GM12891 (cell line): ENCODE results near the gene GMDS.

Experiments used
- DNase-seq: peaks from one replicate; pipeline ENCODE4 v3.0.0; 2011; ENCODE audit warnings: low spot score; ENCODE audit not compliant: insufficient read length
- FAIRE-seq: peaks from 2 replicates; lab custom pipeline; 2011; peaks lifted over from hg19 to GRCh38; lab: Jason Lieb, UNC
- PAX5 ChIP-seq: IDR thresholded peaks from 2 replicates; pipeline ENCODE4 v1.6.1; 2011; ENCODE audit warnings: low read length, moderate library complexity, mild to moderate bottlenecking; ENCODE audit not compliant: insufficient read depth, severe bottlenecking
- POLR2A ChIP-seq: IDR thresholded peaks from 2 replicates; pipeline ENCODE4 v1.6.1; 2011; ENCODE audit warnings: low read depth, low read length, control low read depth
- POLR2AphosphoS5 ChIP-seq: IDR thresholded peaks from 2 replicates; pipeline ENCODE4 v1.6.1; 2011; ENCODE audit warnings: low read depth, low read length, control low read depth
- POU2F2 ChIP-seq: IDR thresholded peaks from 2 replicates; pipeline ENCODE4 v1.6.1; 2011; ENCODE audit warnings: low read depth, mild to moderate bottlenecking, control low read depth, low read length, moderate library complexity
- SPI1 ChIP-seq: IDR thresholded peaks from 2 replicates; pipeline ENCODE4 v1.6.1; 2011; ENCODE audit warnings: low read depth, low read length, control low read depth
- TAF1 ChIP-seq: IDR thresholded peaks from 2 replicates; pipeline ENCODE4 v1.6.1; 2011; ENCODE audit warnings: low read depth, low read length, control low read depth

The GMDS gene

GRCh38 chr6:2263896-2264295 is 18.5 kb upstream of the GMDS start:
- FAIRE-seq (no peak), DNase-seq (no peak)
- TF ChIP-seq PAX5 (no peak), POLR2AphosphoS5 (no peak), TAF1 (no peak), POLR2A (no peak), SPI1 (no peak), POU2F2 (no peak)

DNA sequence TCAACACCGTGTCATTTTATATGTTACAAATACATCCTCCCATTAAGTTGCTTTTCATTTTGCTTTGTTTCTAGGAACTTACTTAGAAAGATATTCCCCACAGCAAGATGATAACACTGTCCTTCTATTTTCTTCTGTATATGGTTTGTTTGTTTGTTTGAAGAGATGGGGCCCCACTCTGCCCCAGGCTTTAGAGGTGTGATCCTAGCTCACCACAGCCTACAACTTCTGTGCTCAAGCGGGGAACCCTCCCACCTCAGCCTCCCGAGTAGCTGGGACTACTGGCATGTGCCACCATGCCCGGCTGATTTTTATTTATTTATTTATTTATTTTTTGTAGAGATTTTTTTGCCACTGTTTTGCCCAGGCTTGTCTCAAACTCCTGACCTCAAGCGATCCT is 14.2 kb upstream of the GMDS start:
- FAIRE-seq, result no peak
- no peak for TF ChIP-seq SPI1
- no peak for TF ChIP-seq POLR2AphosphoS5
- no peak for TF ChIP-seq PAX5
- TF ChIP-seq TAF1, result no peak
- no peak for TF ChIP-seq POLR2A
- no peak for TF ChIP-seq POU2F2

GRCh38 chr6:2259002-2259494 is 13.6 kb upstream of the GMDS start:
- no peak for TF ChIP-seq SPI1
- no peak for TF ChIP-seq POLR2A
- TF ChIP-seq POLR2AphosphoS5, result no peak
- TF ChIP-seq PAX5, result no peak
- TF ChIP-seq POU2F2, result no peak
- no peak for TF ChIP-seq TAF1
- DNase-seq (no peak), FAIRE-seq (no peak)

More for the DNA sequence above, 14.2 kb upstream of the GMDS start:
- no peak for DNase-seq

- DNase-seq (no peak), FAIRE-seq (no peak)
- TF ChIP-seq PAX5 (no peak), TAF1 (no peak), POU2F2 (no peak), POLR2AphosphoS5 (no peak), POLR2A (no peak), SPI1 (no peak)
Observed at GRCh38 chr6:2258112-2258511, 12.7 kb upstream of the GMDS start.

GRCh38 chr6:2257363-2257762 is 12.0 kb upstream of the GMDS start:
- TF ChIP-seq PAX5 (no peak), POLR2A (no peak), POLR2AphosphoS5 (no peak)
- no peak for FAIRE-seq
- no peak for DNase-seq

DNA sequence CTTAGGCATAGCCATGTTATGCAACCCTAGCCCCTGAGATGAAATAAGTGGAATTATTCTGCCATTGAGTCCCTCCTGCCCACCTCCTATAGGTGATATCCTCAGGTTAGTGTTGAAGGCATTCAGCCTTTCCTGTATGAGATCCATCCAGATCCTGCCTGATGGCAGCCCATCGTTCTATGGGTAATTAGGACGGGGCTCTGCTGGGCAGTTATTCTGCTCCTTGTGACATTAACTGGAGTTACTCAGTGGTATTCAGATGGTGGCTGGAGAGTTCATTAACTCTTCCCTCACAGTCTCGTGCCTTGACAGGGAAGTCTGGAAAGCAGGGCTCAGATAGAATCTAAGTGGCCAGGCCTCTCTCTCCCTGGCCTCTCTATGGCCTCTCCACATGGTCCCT is 9.3 kb upstream of the GMDS start:
- TF ChIP-seq POLR2AphosphoS5 (no peak), POLR2A (no peak), SPI1 (no peak), TAF1 (no peak), PAX5 (no peak), POU2F2 (no peak)
- FAIRE-seq (no peak), DNase-seq (no peak)

DNA sequence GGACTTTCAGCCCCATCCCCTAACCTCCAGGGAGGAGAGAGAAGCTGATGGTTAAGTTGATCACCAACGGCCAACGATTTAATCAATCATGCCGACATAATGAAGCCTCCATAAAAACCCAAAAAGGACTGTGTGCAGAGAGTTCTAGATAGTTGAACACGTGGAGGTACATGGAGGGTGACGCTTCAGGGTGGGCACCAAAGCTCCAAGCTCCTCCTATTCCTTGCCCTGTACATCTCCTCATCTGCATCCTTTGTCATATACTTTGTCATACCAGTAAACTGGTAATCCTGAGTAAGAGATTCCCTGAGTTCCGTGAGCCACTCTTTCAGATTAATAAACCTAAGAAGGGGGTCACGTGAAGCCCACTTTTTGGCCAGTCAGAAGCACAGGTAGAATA is 3.7 kb upstream of the GMDS start:
- DNase-seq (no peak), FAIRE-seq (no peak)
- TF ChIP-seq PAX5 (no peak), POLR2A (no peak), TAF1 (no peak), SPI1 (no peak), POU2F2 (no peak), POLR2AphosphoS5 (no peak)

DNA sequence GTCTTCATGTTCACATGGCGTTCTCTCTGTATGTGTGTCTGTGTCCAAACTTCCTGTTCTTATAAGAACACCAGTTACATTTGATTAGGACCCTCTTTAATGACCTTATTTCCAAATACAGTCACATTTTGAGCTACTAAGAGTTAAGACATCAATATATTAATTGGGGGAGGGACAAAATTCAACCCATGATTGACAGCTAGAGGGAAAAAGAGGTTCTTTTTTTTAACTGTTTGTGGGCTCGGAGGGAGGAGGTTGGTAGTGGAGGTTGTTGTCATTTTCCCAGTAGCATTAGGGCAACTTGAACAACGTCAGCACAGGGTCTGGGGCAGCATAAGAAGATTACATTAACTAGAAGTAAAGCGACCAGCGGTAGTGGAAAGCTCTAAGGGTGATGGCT is 2.3 kb upstream of the GMDS start:
- TF ChIP-seq SPI1 (no peak), POLR2AphosphoS5 (no peak), PAX5 (no peak), POLR2A (no peak), POU2F2 (no peak), TAF1 (no peak)
- DNase-seq (no peak), FAIRE-seq (no peak)

DNA sequence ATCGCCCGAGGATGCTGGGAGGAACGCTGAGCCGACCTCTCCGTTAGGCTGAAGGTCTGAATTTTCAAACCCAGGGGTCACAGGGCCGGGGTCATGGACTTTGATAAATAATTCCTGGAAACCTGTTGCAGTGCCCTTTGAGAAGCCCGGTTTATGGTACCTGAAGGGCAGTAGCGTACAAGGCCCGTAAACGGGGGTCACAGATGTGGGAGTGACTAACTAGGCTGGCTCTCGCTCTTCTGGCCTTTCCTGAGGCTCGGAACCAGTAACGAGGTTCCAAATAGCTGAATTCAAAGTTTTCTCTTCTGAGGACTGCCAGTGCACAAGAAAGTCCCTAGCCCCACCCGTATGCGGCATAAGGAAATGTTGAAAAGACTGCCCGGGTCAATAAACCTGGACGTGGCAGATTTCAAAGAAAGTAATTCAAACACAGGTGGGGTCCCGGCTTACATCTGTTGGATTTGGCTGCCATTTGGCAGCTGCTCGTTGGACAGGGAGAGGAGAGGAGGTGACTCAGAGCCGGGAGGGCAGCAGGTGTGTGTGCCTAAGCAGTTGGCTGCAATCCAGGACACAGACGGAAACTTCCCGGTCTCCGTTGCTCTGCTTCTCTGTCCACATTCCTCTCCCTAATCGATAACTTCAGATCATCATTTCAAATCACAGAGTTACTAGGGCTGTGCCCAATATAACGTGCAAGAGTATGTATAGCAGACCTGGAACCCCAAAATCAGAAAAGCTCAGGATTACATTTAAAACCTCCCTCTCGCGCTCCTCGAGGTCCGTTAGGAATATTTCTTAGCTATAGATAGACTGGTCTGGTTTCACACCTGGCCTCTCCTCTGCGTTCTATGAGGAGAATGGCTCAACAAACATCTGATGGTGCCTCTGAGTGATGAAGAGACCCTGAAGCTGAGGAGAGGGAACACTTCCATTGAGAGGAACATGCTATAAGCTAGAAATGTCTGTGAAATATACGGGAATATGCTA is 765 bp upstream of the GMDS start:
- peak; percentile 64 for FAIRE-seq
- no peak for DNase-seq
- TF ChIP-seq POU2F2 (no peak), POLR2A (no peak), PAX5 (no peak), POLR2AphosphoS5 (no peak), SPI1 (no peak), TAF1 (no peak)

- FAIRE-seq, result peak; percentile 63
- TF ChIP-seq SPI1 (no peak), TAF1 (no peak), POLR2A (no peak), POLR2AphosphoS5 (no peak), PAX5 (no peak), POU2F2 (no peak)
- DNase-seq, result no peak
Observed at GRCh38 chr6:2244261-2245102, 923 bp downstream of the GMDS start.
